Activated naive CD4-positive, alpha-beta T cell treated with anti-CD3 and anti-CD28 coated beads, Interleukin-2, amount 50 U/mL, for 24 hours (primary cell): Measurements from ENCODE around the gene SMARCB1.
A peak's percentile ranks its signal among the peaks of the same experiment; 100 is the strongest.
"Not testable (repeated sequence)": the region's sequence is repeated elsewhere in the genome, so short reads cannot be mapped to it uniquely, and the experiment has no call there.

Experiments used
- H3K27ac Mint-ChIP-seq: one replicate; pipeline ENCODE4 v1.8.0; 2021; ENCODE audit warnings: mild to moderate bottlenecking, mixed read lengths
- H3K27me3 Mint-ChIP-seq: one replicate; pipeline ENCODE4 v1.8.0; 2021; ENCODE audit warnings: mixed read lengths
- H3K36me3 Mint-ChIP-seq: one replicate; pipeline ENCODE4 v1.8.0; 2021; ENCODE audit warnings: mixed read lengths
- H3K4me1 Mint-ChIP-seq: one replicate; pipeline ENCODE4 v1.8.0; 2021; ENCODE audit warnings: mixed read lengths
- H3K4me3 Mint-ChIP-seq: one replicate; pipeline ENCODE4 v1.8.0; 2021; ENCODE audit warnings: mild to moderate bottlenecking, mixed read lengths
- H3K9me3 Mint-ChIP-seq: one replicate; pipeline ENCODE4 v1.8.0; 2021; ENCODE audit warnings: mixed read lengths

SMARCB1 gene

DNA sequence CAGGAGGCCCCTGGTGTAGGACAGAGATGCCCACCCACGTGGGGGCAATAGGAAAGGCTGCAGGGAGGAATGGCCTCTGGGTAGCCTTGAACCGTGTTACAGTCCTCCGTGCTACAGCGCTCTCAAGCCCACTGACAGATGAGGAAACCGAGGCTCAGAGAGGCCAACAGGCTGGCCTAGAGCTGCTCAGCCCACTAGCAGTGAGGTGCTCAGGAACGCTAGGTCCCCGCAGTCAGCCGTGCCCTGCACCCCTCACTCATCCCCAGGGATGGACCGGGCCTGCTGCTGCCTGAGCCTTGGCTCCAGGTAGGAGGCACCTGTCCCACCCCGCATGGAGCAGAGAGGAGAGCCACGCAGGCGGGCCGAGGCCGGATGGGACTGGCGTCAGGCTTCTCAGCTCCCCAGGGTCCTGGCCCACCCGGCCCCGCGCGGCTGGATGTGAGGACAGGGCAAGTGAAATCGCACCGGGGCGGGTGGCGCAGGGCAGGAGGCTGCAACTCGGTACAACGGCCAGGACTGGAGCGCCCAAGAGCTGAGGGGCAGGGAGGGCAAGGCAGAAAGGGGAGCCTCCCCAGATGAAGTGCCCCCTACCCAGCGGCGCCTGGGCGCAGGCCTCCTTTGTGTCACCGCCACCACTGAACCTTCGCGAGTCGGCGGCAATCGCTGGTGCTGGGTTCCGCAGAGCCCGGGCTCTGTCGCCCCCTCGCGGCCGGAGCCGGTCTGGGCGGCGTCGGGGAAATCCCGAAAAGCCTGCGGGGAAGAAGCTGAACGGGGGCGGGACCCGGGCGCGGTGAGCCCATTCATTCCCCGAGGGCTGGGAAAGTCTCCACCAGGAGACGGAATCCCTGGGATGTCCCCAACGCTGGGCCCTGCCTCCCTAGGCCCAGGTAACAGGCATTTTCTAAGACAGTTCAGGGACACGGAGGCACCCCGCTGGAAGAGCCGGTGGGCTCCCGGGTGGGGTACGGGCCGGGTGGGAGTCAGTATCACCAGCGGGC, 62.5 kb downstream of the SMARCB1 start:
- Mint-ChIP-seq H3K36me3 (no peaks in the 10 kb centered on the region), H3K4me1 (no peaks in the 10 kb centered on the region), H3K27ac (no peak overlapping the region), H3K27me3 (no peaks in the 10 kb centered on the region), H3K9me3 (no peaks in the 10 kb centered on the region), H3K4me3 (no peak overlapping the region)

DNA sequence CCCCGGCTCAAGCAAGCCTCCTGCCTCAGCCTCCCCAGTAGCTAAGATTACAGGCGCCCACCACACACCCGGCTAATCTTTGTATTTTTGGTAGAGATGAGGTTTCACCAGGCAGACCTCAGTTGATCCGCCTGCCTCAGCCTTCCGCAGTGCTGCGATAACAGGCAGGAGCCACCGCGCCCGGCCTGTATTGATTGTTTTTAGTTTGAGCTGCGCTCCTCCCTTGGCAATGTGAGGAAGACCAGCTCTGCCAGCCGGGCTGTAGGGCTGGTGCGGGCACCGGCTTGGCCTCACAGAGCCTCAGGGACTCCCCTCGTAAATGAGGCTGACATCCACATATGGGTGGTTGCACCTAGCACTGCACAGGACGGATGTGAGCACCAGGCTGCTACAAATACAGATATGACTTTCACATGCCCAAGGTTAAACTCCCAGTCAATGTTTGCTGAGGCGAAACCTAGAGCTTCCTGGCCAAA, 63.4 kb downstream of the SMARCB1 start:
- no peak overlapping the region for H3K4me3 Mint-ChIP-seq
- no peaks in the 10 kb centered on the region for H3K9me3 Mint-ChIP-seq
- H3K27ac Mint-ChIP-seq = no peak overlapping the region
- H3K27me3 Mint-ChIP-seq = no peaks in the 10 kb centered on the region
- H3K4me1 Mint-ChIP-seq = no peaks in the 10 kb centered on the region
- H3K36me3 Mint-ChIP-seq = no peaks in the 10 kb centered on the region

DNA sequence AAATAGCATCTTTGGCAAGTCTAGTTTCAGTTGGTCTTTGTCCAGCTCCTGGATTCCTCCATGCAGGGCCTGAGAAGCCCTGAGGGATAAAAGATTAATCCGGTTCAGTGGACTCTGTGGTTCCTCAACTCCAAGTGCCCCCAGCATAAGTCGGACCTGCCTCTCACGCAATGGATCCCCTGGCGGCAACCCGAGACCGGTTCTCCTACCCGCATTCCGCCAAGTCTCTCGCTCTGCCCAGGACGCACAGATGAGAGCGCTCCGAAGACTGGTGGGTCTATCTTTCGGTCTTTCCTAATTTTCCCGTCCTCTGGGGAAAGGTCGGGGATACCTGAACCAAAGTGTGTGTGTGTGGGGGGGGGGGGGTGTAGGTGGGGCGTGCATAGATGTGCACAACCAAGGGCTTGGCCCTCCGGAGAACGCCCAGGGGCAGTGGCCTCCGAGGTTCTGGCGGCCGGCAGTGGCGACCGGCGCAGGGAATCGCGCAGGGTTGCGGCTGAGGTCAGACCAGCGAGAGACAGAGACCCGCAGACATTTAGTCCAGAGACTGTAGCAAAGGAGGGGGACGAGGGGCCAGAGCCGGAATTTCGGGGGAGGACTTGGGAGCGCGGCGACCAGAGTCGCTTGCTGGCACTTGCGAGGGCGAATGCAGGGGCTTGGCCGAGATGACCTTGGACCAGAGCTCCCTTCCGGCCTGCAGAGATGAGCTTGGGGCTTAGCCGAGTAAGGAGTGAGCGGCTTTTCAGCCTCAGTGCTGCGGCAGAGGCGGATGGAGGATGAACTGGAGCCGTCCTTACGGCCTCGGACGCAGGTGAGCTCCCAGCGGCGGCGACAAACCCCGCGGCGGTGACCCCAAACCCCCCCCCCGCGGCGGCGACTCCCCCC, 70.2 kb downstream of the SMARCB1 start:
- Mint-ChIP-seq H3K36me3 (no peaks in the 10 kb centered on the region), H3K27ac (no peak overlapping the region), H3K27me3 (no peaks in the 10 kb centered on the region), H3K4me3 (peak overlapping the region; percentile 93), H3K9me3 (no peaks in the 10 kb centered on the region), H3K4me1 (peaks cover 18% of the 10 kb centered on the region)

DNA sequence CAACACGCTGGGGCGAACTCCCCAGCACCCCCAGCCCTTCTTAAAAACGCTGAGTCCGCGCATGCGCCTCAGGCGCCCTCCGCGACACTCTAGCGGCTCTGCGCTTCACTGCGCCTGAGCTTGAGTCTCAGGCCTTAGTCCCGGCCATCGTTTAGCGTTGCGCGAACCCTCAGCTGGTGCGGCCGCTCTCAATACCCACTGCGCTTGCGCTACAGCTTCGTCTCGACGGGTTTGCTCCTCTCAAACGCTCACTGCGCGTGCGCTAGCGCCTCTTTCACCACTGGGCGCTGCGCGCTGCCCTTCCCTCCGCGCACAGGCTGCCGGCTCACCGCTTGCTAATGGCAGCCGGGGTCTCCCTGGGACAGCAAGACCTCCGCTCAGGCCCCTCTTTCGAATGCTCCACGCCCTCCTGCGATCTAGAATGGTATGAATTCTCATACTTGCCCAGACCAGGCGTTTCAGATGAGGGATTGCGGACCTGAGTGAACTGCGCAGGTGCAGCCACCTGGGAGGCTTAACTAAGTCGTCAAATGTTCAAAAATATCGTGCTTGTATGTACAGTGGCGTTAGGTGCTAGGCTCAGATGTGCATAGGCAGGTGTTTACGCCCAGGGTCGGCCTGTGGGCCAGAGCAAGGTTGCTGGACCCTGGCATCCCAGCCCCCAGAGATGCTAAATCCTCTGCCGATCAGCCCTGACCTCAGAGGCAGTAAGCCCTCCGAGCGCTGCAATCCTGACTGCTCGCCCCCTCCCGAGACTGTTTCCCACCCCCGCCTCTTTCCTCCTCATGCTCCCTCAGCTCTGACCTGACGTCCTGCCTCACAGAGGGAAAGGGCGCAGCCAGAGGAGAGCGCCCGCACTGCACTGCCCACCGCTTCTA, 71.1 kb downstream of the SMARCB1 start, which contains the start of gene SLC2A11:
SLC2A11 (plus strand) TSS at position 270 of the 878 bp plus-strand sequence; CDS start at position 395, 125 bp downstream.
- peak within 1 kb of the TSS; percentile 93 for H3K4me3 Mint-ChIP-seq
- H3K27me3 Mint-ChIP-seq = no peaks in the 10 kb centered on the region
- peak within 1 kb of the TSS; percentile 90 for H3K27ac Mint-ChIP-seq
- H3K36me3 Mint-ChIP-seq = no peaks in the 10 kb centered on the region
- no peaks in the 10 kb centered on the region for H3K9me3 Mint-ChIP-seq
- H3K4me1 Mint-ChIP-seq = peaks cover 18% of the 10 kb centered on the region

DNA sequence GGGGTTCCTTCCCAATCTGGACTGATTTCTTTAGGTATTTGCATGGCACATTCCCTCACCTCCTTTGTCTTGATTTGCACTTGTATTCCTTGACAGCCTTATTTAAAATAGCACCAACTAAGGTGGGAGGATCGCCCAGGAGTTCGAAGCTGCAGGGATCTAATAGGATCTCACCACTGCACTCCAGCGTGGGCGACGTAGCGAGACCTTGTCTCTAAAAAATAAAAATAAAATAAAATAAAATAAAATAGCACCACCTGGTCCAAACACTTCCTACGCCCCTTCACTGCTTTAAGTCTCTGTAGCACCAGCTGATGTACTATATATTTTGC, 71.7 kb downstream of the SMARCB1 start:
- H3K4me1 Mint-ChIP-seq = peaks cover 18% of the 10 kb centered on the region
- no peaks in the 10 kb centered on the region for H3K27me3 Mint-ChIP-seq
- H3K4me3 Mint-ChIP-seq = peak overlapping the region; percentile 93
- H3K27ac Mint-ChIP-seq = peak overlapping the region; percentile 89
- H3K9me3 Mint-ChIP-seq = no peaks in the 10 kb centered on the region
- H3K36me3 Mint-ChIP-seq = no peaks in the 10 kb centered on the region

DNA sequence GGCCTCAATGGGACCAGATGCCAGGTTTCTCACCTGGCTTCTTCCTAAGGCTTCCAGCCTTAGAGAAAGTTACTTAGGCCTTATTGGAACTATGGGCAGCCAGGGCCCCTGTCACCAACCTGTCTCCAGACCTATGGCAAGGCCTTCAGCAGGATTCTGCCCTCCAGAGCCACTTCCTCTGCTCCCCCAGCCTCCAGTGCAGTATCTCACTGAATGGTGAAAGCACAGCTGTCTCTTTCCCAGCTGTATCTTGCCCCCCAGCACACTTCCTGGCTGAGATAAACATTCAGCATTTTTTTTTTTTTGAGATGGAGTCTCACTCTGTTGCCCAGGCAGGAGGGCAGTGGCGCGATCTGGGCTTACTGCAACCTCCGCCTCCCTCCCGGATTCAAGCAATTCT, 72.4 kb downstream of the SMARCB1 start:
- peaks cover 18% of the 10 kb centered on the region for H3K4me1 Mint-ChIP-seq
- no peaks in the 10 kb centered on the region for H3K9me3 Mint-ChIP-seq
- H3K4me3 Mint-ChIP-seq = peak overlapping the region; percentile 93
- peaks cover 2% of the 10 kb centered on the region for H3K36me3 Mint-ChIP-seq
- H3K27ac Mint-ChIP-seq = no peak overlapping the region
- H3K27me3 Mint-ChIP-seq = no peaks in the 10 kb centered on the region

DNA sequence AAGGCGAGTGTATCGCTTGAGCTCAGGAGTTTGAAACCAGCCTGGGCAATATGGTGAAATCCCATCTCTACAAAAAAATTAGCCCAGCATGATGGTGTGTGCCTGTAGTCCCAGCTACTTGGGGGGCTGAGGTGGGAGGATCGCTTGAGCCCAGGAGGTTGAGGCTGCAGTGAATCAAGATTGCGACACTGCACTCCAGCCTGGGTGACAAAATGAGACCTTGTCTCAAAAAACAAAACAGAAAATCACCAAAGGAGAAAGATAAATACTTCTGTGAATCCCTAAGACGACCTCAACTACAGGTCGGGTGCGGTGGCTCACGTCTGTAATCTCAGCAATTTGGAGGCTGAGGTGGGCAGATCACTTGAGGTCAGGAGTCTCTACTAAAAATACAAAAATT, 73.4 kb downstream of the SMARCB1 start:
- not testable (repeated sequence) for H3K27me3 Mint-ChIP-seq, H3K36me3 Mint-ChIP-seq, H3K4me3 Mint-ChIP-seq, H3K9me3 Mint-ChIP-seq, H3K27ac Mint-ChIP-seq
- peaks cover 18% of the 10 kb centered on the region for H3K4me1 Mint-ChIP-seq

DNA sequence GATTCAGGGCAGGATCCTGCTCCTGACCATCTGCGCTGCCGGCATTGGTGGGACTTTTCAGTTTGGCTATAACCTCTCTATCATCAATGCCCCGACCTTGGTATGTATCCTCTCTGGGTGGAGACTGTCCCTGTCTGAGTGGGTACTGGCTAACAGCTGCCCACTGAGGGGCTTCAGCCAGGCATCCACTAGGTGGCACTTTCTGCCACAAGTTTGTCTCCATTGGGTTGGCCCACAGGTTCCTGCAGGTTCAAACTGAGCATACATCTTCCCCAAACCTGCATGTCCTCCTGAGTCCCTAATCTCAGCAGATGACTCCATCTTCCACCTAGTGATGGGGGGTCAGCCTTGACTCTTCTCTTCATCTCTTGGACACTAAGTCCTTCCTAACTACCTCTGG, 75.3 kb downstream of the SMARCB1 start:
- H3K4me3 Mint-ChIP-seq = no peak overlapping the region
- no peaks in the 10 kb centered on the region for H3K27me3 Mint-ChIP-seq
- peaks cover 13% of the 10 kb centered on the region for H3K4me1 Mint-ChIP-seq
- H3K27ac Mint-ChIP-seq = no peak overlapping the region
- H3K9me3 Mint-ChIP-seq = no peaks in the 10 kb centered on the region
- H3K36me3 Mint-ChIP-seq = peaks cover 2% of the 10 kb centered on the region

DNA sequence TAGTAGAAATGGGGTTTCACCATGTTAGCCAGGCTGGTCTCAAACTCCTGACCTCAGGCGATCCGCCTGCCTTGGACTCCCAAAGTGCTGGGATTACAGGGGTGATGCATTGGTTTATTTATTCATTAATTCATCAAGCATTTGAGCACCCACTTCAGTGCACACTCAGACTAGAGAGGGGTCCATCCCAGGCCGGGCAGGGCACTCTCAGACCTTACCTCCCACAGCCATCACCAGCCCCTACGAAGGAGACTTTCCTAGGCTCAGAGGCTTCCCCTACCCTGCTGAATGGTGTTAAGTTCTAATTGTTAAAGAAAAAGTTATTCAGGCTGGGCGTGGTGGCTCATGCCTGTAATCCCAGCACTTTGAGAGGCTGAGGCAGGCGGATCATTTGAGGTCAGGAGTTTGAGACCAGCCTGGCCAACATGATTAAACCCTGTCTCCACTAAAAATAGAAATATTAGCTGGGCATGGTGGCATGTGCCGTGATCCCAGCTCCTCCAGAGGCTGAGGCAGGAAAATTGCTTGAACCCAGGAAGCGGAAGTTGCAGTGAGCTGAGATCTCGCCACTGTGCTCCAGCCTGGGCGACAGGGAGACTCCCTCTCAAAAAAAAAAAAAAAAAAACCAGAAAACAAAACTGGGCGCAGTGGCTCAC, 77.9 kb downstream of the SMARCB1 start:
- H3K36me3 Mint-ChIP-seq, H3K4me1 Mint-ChIP-seq, H3K27ac Mint-ChIP-seq: not testable (repeated sequence)

DNA sequence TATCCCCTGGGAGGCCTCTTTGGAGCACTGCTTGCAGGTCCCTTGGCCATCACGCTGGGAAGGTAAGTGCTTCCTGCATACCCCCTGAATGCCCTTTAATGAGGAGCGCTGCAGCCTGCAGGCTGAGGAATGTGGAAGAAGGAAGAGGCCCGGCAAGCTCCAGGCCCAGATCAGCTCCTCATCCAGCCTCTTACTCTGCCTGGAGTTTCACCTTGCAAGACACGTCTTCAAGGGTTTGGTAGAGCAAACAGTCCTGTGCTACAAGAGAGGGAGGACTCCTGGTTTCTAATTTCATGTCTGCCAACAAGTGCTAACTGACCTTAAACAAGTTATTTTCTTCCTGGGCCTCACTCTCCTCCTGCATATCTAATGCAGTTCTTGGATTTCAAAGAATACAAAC, 81.8 kb downstream of the SMARCB1 start:
- H3K9me3 Mint-ChIP-seq = no peaks in the 10 kb centered on the region
- no peak overlapping the region for H3K27ac Mint-ChIP-seq
- H3K4me3 Mint-ChIP-seq = no peak overlapping the region
- peaks cover 13% of the 10 kb centered on the region for H3K36me3 Mint-ChIP-seq
- no peaks in the 10 kb centered on the region for H3K4me1 Mint-ChIP-seq
- no peaks in the 10 kb centered on the region for H3K27me3 Mint-ChIP-seq

More for the DNA sequence above, 77.9 kb downstream of the SMARCB1 start:
- H3K27me3 Mint-ChIP-seq, H3K4me3 Mint-ChIP-seq, H3K9me3 Mint-ChIP-seq: not testable (repeated sequence)

DNA sequence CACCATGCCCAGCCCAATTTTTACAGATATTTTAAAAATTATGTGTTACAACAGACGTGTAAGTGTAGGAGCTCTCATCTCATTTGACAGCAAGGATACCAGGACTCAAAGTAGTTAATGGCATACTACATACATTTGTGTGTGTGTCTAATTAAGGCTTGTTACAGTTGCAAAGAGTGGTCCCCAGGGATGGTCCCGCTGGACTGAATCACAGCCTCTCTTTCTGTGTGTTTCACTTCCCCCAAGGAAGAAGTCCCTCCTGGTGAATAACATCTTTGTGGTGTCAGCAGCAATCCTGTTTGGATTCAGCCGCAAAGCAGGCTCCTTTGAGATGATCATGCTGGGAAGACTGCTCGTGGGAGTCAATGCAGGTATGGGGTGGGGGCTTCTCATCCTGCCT, 88.1 kb downstream of the SMARCB1 start:
- Mint-ChIP-seq H3K27me3 (no peaks in the 10 kb centered on the region), H3K4me3 (no peak overlapping the region), H3K9me3 (no peaks in the 10 kb centered on the region), H3K36me3 (peaks cover 13% of the 10 kb centered on the region), H3K4me1 (no peaks in the 10 kb centered on the region), H3K27ac (no peak overlapping the region)

DNA sequence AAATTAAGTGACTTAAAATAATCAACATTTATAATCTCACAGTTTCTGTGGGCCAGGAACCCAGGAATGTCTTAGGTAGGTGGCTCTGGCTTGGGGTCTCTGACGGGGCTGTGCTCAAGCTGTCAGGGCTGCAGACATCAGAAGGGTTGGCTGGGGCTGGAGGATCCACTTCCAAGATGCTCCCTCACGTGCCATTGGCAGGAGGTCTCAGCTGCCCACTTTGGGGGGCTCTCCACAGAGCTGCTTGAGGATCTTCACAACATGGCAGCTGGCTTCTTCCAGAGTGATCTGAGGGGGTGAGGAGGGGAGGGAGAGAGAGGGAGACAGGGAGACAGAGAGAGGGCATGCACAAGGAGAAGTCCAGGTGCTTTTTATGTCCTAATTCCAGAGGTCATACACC, 89.0 kb downstream of the SMARCB1 start:
- Mint-ChIP-seq H3K36me3 (peaks cover 11% of the 10 kb centered on the region), H3K27ac (no peak overlapping the region), H3K4me1 (no peaks in the 10 kb centered on the region), H3K4me3 (no peak overlapping the region), H3K9me3 (no peaks in the 10 kb centered on the region), H3K27me3 (no peaks in the 10 kb centered on the region)

DNA sequence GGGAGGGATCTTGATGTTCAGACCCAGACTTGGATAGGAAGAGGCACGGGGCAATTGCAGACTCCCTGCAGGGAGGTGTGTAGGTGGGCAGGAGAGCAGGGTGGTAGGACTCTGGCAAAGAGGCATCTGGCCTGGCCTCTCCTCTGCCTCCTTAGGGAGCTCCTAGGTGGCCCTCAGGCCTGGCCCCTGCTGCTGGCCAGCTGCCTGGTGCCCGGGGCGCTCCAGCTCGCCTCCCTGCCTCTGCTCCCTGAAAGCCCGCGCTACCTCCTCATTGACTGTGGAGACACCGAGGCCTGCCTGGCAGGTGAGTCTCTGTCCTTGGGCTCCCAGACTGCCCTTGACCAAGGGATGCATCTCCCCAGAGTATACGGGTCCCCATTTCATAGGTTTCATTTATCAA, 90.8 kb downstream of the SMARCB1 start:
- Mint-ChIP-seq H3K4me3 (no peak overlapping the region), H3K36me3 (peaks cover 11% of the 10 kb centered on the region), H3K27ac (no peak overlapping the region), H3K27me3 (no peaks in the 10 kb centered on the region), H3K9me3 (no peaks in the 10 kb centered on the region), H3K4me1 (no peaks in the 10 kb centered on the region)

DNA sequence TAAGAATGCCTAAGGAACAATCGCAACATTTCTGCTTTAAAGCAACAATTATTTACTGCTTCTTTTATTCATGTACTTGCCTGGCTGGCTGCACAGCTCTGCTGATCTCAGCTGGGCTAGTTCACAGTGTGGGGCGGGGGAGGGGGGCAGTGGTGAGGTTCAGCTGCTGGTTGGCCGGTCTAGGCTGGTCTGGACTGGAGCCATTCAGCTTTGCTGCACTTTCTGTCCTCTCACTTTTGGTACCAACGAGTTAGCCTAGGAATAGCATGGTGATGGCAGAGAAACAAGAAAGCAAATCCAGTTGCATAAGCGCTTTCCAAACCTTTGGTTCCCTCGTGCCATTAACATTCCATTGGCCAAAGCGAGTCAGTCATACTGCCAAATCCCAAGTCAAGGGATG, 91.5 kb downstream of the SMARCB1 start:
- H3K4me1 Mint-ChIP-seq = no peaks in the 10 kb centered on the region
- H3K27ac Mint-ChIP-seq = no peak overlapping the region
- no peaks in the 10 kb centered on the region for H3K9me3 Mint-ChIP-seq
- no peak overlapping the region for H3K4me3 Mint-ChIP-seq
- H3K36me3 Mint-ChIP-seq = peaks cover 11% of the 10 kb centered on the region
- no peaks in the 10 kb centered on the region for H3K27me3 Mint-ChIP-seq

DNA sequence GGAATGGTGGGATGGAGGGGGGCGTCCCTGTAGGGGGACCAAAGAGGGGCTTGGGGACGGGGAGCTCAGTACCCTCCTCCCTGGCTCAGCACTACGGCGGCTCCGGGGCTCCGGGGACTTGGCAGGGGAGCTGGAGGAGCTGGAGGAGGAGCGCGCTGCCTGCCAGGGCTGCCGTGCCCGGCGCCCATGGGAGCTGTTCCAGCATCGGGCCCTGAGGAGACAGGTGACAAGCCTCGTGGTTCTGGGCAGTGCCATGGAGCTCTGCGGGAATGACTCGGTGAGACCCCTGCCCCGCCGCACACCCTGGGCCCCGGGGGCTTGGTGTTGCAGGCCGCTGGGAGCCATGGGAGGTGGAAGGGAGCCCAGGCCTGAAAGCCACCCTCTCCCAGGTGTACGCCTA, 95.6 kb downstream of the SMARCB1 start:
- Mint-ChIP-seq H3K27ac (no peak overlapping the region), H3K9me3 (no peaks in the 10 kb centered on the region), H3K36me3 (peaks cover 9% of the 10 kb centered on the region), H3K4me1 (no peaks in the 10 kb centered on the region), H3K4me3 (no peak overlapping the region), H3K27me3 (no peaks in the 10 kb centered on the region)
